ENCODE results near the gene SLC16A10.
"Not testable (repeated sequence)": the region's sequence is repeated elsewhere in the genome, so short reads cannot be mapped to it uniquely, and the experiment has no call there.

Gene SLC16A10

GRCh38 chr6:111087871-111088667, 766 bp downstream of the SLC16A10 start:
- no peak for DNase-seq

DNA sequence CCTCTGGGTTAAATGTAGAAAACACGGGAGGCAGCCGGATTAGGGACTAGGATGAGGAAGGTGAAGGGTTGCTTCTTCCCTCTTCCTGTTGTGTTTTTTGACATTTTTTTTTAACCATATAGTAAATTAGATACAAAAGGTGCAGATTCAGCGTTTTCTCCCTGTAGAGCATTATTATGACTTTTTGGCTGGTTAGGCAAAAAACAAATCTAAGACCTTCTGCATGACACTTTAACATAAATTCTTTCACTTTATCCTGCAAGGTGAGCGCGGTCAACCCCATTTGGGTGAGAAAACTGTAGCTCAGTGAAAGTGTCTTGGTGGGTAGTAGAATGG, 1.3 kb downstream of the SLC16A10 start:
- no peak for DNase-seq

DNA sequence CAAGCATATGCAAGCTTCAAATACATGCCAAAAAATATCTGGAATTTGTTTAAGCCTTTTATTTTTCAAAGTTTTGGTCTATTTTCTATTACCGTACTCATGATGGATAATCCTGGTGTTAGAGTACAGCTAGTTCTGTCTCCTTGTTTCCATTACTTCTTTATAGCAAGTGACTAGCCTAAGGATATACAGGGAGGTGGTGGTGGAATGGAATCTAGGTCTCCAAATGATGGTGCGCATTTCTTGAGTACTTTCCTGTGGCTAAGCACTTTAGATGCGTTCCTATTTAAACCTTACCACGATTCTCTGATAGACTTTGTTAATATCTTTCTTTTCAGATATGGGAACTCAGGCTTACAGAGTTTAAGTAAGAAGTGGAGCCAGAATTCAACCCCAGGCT, 3.5 kb downstream of the SLC16A10 start:
- no peak for DNase-seq

- DNase-seq, result no peak
Measured at GRCh38 chr6:111091987-111092386, 4.7 kb downstream of the SLC16A10 start.

- not testable (repeated sequence) for DNase-seq
Measured at GRCh38 chr6:111095488-111095887, 8.2 kb downstream of the SLC16A10 start.

- no peak for DNase-seq
Measured at GRCh38 chr6:111096246-111096645, 8.9 kb downstream of the SLC16A10 start.

GRCh38 chr6:111098597-111098996, 11.3 kb downstream of the SLC16A10 start:
- DNase-seq, result no peak

DNA sequence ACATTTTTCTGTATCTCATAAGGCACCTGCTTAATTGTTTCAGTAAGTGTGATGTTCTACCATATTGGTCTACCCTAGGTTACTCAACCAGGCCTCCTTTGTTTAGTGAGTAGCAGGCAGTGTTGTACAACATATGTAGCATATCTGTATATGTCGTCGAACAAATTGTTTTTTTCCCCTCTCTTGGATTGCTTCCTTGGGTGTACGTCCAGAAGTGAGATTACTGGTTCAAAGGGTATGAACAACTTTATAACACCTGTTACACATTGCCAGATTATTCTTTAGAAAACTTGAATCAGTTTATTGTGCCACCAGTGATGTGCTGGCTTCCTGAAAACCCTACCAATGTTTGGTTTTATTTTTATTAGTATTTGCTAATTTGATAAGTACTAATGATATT, 14.7 kb downstream of the SLC16A10 start:
- no peak for DNase-seq

DNA sequence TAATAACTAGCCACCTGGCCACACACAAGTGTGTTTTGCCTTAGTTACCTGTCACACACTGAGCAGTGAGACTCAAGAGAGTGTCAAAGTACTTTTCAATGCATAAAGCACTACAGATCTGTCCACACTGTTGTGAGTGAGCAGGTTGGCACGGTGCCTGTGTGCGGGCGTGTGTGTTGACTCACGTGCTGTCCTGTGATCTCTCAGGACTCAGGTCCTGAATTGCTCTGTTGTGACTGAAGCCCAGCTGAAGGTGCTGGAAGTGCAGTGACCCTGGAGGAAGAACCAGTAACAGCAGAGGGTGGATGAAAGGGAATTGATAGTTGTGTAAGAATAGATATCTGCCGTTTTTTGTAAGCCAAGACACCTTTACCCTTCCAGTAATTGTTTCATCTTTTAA, 18.3 kb downstream of the SLC16A10 start:
- no peak for DNase-seq

GRCh38 chr6:111107589-111107988, 20.3 kb downstream of the SLC16A10 start:
- no peak for DNase-seq

- DNase-seq, result no peak
Measured at GRCh38 chr6:111110036-111110435, 22.7 kb downstream of the SLC16A10 start.

DNA sequence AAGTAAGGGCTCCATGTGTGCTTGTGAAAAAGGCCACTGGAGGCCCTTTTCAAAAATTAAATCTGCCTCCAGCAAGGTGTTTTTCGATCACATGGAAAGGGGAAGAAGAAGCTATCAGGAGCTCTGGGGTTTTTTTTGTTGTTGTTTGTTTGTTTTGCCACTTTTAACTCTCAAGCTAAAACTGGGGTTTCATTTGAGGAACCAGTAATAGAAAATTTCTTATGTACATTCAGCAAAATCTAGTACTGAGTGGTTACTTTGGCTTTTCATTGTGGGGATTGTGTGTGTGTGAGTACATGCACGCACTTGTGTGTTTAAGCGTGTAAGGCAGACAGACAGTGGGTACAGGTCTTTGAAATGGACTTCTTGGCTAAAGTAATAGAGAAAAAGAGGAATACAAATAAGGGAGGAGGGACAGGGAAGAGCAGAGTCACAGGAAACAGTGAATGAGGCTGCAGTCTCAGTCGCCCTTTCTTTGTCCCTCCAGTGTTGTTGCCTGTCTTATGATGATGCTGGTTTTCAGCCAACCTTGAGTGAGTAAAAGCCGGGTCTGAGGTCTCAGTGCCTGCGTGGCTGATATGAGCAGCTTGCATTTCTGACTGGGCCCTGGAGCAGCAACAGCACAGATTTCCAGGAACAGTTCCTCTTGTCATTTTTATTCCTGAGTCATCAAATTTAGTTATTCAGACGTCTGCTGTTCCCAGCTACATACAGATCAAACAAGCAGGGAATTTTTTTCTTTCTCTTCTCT, 26.2 kb downstream of the SLC16A10 start:
- no peak for DNase-seq

DNA sequence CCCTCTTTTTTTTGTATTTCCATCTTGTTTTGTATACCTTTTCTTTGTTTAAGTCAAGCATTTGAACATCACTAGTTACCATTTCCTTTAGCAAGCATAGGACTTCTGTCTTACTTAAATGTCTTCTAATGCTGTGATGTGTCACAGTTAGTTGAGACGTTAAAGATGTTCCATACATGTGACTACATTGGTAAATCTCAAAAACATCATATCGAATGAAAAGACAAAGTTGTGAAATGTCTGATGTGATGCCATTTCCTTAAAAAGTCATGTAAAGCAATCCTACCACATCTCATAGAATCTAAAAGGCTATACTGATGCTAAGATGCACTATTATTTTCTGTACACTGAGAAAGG, 26.8 kb downstream of the SLC16A10 start:
- no peak for DNase-seq

GRCh38 chr6:111114482-111114881, 27.2 kb downstream of the SLC16A10 start:
- DNase-seq, result no peak

DNA sequence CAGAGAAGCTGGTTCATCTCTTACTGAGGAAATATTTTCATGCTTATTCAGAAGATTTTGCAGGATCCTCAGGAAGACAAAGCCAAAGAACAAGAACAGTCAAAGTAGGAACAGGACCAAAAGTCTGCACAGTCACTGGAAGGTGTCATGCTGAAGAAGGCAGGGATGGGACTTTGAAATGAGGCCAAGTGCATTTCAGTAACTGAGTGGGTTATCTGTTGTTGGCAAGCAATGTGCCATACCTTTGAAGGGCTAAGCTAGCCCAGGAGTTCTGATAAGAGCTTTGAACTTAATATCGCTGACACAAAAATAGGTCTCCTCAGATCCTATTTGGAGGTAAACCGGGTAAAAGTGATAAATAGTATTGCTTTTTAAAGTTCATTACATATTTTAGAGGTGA, 31.5 kb downstream of the SLC16A10 start:
- DNase-seq, result no peak

DNA sequence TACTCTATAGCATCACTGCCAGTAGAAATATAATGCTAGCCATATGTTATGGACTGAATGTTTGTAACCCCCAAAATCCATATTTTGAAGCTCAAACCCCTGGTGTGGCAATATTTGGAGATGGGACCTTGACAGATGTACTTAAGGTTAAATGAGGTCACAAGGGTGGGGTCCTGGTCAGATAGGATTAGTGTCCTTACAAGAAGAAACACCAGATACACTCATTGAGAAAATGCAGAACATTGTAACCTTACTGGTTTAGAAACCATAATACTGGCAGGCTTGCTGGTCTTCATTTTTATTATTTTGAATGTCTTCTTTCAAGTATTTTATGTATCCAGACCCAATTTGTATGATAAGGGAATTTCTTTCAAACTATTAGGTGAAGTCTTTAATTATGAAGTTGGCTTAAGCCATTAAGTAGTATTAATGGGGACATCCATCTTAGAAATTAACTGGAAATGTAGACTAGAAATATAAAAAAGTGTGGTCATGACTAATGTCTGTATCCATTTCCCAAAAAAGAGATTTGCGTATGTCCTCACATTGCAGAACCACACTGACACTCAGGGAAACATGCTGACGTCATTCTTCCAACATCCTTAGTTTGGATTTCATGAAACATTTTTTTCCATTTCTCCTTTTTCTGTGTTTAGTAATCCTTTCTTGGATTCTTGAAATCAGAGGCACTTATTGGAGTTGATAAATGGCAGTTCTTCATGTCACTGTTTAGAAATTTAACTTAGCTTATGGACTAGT, 32.4 kb downstream of the SLC16A10 start:
- DNase-seq, result no peak

- no peak for DNase-seq
Measured at GRCh38 chr6:111121789-111122350, 34.6 kb downstream of the SLC16A10 start.

DNA sequence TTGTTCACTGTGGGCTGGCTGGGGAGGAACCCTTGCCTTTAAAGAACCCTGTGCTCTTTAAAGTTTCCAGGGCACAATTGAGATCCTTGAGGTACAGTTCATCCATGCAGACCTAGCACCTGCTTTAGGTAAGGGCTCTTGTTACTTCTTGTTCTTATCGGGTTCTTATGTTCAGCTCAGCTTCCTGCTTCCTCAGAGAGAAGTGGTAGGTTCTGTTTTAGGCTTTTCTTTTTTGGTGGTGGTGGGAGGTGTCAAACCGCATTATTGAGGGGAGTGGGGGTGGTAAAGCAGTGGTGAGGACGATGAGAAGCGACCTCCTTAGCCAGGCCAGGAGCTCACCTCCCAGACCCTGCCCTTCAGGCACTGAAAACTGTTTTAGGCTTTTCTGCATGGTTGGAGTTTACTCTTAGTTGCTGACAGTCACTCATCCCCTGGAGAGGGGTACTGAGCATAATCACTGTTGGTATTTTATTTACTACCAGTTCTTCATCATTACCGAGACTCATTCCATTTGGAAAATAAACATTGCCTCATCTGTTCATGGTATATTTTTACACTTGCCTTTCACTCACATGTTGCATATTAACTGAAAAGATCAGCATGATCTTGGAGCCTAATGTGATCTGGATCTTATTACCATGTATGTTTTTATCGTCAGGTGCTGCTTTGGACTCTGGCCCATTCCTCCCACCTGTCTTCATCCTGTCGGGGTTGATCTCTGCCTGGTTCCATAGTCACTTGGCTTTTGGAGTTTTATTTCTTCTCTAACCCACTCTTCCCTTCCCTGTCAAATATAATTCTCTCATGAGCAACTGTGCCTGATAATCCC, 35.4 kb downstream of the SLC16A10 start:
- DNase-seq, result no peak

GRCh38 chr6:111124406-111124805, 37.1 kb downstream of the SLC16A10 start:
- no peak for DNase-seq

GRCh38 chr6:111129013-111129412, 41.7 kb downstream of the SLC16A10 start:
- no peak for DNase-seq

- not testable (repeated sequence) for DNase-seq
Measured at GRCh38 chr6:111131018-111131417, 43.7 kb downstream of the SLC16A10 start.

GRCh38 chr6:111132669-111133068, 45.4 kb downstream of the SLC16A10 start:
- DNase-seq, result not testable (repeated sequence)
